ENCODE measurements around the gene ZNF410. TPM values are rescaled to one million over a fixed set of nuclear protein-coding genes. Genes with fewer than 3 reads are reported as not detected.

ZNF410 gene
- total and polyA plus RNA-seq, 2 donors (not counting 3 experiments of a cell fraction or from before 2014, with no cell fraction given), result 21.8 to 45.0 TPM

DNA sequence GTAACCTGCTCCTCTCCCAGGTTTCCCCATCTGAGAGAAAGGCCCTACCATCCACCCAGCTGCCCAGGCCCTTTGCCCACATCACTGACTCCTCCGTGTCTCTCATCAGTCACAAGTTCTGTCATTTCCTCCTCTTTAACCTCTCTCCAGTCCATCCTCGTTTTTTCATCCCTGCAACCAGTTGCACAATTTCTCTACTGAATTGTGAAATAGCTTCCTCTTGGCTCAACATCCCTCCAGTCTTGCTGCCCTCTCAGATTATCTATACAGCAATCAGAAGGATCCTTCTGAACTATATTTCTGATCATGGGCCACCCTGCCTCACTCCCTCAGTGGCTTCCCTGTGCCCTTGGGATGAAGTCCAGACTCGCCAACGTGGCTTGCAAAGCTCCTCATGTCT lies 56.4 kb downstream of the ZNF410 start:
- no peaks in the 10 kb centered on the region for H3K9me1 ChIP-seq (replicated peaks; ENCODE audit: control insufficient read depth, extremely low read depth, insufficient read depth, low read length)
- H3K79me2 ChIP-seq (ENCODE audit: control insufficient read depth, insufficient read depth, low read length), result no peaks in the 10 kb centered on the region
- CTCF ChIA-PET, result interaction anchor here (1.4 kb wide), 1 partner anchor 9 kb away, joined by 4 read pairs; no protein-coding TSS in a partner anchor
- dilution Hi-C loops (cut with MboI; ENCODE audit: extremely low pct_ligation_motif_present, low sequenced_read_pairs) (no loop called here), intact Hi-C loops (cut with micrococcal nuclease) (no loop called here)
- POLR2A ChIA-PET, result interaction anchor here (0.5 kb wide), 1 partner anchor 94 kb away, joined by 3 read pairs; no protein-coding TSS in a partner anchor
- H2AFZ ChIP-seq (ENCODE audit: low read depth, low read length), result no peak overlapping the region
- H3K27me3 ChIP-seq (ENCODE audit: control insufficient read depth in 2 of 2, insufficient read depth in 2 of 2, low read length in 2 of 2), result no peaks in the 10 kb centered on the region
- H3K9ac ChIP-seq (replicated peaks; ENCODE audit: extremely low read depth, insufficient read depth, low read length), result no peak overlapping the region
- H3K36me3 ChIP-seq (ENCODE audit: control insufficient read depth in 2 of 2, extremely low read depth in 1 of 2, insufficient read depth in 2 of 2, low read length in 2 of 2), result peaks cover 0 to 14% of the 10 kb centered on the region in 2 experiments
- DNase-seq (ENCODE audit: low read depth, low spot score) (no peak), FAIRE-seq (no peak)
- TF ChIP-seq, protein P1, sequence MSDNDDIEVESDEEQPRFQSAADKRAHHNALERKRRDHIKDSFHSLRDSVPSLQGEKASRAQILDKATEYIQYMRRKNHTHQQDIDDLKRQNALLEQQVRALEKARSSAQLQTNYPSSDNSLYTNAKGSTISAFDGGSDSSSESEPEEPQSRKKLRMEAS (IDR thresholded peaks at IDR 0.05; ENCODE audit: insufficient read depth, insufficient read length), result no peak
- TF ChIP-seq, protein P2, sequence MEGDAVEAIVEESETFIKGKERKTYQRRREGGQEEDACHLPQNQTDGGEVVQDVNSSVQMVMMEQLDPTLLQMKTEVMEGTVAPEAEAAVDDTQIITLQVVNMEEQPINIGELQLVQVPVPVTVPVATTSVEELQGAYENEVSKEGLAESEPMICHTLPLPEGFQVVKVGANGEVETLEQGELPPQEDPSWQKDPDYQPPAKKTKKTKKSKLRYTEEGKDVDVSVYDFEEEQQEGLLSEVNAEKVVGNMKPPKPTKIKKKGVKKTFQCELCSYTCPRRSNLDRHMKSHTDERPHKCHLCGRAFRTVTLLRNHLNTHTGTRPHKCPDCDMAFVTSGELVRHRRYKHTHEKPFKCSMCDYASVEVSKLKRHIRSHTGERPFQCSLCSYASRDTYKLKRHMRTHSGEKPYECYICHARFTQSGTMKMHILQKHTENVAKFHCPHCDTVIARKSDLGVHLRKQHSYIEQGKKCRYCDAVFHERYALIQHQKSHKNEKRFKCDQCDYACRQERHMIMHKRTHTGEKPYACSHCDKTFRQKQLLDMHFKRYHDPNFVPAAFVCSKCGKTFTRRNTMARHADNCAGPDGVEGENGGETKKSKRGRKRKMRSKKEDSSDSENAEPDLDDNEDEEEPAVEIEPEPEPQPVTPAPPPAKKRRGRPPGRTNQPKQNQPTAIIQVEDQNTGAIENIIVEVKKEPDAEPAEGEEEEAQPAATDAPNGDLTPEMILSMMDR (IDR thresholded peaks at IDR 0.05; ENCODE audit: extremely low read depth in 1 of 2, insufficient read depth in 1 of 2, low read depth in 1 of 2, low read length in 2 of 2), result no peak
- TF ChIP-seq FOS (IDR thresholded peaks at IDR 0.05; ENCODE audit: borderline replicate concordance, insufficient read depth, low read length) (no peak), EZH2 (IDR thresholded peaks at IDR 0.05; ENCODE audit: borderline replicate concordance, low read depth, low read length, severe bottlenecking) (no peak), JUN (IDR thresholded peaks at IDR 0.05; ENCODE audit: borderline replicate concordance, insufficient read depth, insufficient read length, low read depth) (no peak), POLR2AphosphoS5 (IDR thresholded peaks at IDR 0.05; ENCODE audit: insufficient read depth, low read depth, low read length) (no peak), MYC (IDR thresholded peaks at IDR 0.05; ENCODE audit: low read depth, low read length) (no peak), POLR2A (IDR thresholded peaks at IDR 0.05; ENCODE audit: low read depth, low read length) (no peak), GATA2 (IDR thresholded peaks at IDR 0.05; ENCODE audit: insufficient read depth, insufficient read length, low read depth, low read length) (no peak)
- no peak overlapping the region for H3K4me2 ChIP-seq (ENCODE audit: insufficient read depth, low read length)
- H3K4me3 ChIP-seq (replicated peaks in 1 of 3; ENCODE audit: insufficient read depth in 1 of 3, low read depth in 1 of 3, low read length in 3 of 3), result no peak overlapping the region
- no TSS peak for BruUV-seq (replicated peaks)
- H3K27ac ChIP-seq (ENCODE audit: insufficient read depth, low read depth, low read length), result no peak overlapping the region
- no peaks in the 10 kb centered on the region for H4K20me1 ChIP-seq (replicated peaks; ENCODE audit: control insufficient read depth, extremely low read depth, insufficient read depth, low read length)
- H3K4me1 ChIP-seq (ENCODE audit: control insufficient read depth, extremely low read depth, insufficient read depth, low read length), result no peaks in the 10 kb centered on the region
- no peaks in the 10 kb centered on the region for H3K9me3 ChIP-seq (replicated peaks; ENCODE audit: control insufficient read depth, insufficient read depth, low read length)

All from endothelial cell of umbilical vein (primary cell).